ENCODE measurements around the gene DDX1. TPM values are rescaled to one million over a fixed set of nuclear protein-coding genes. Genes with fewer than 3 reads are reported as not detected.

DDX1 gene
- total and polyA plus RNA-seq, 7 donors = 116 to 166 (median 132) TPM

- intact Hi-C loops (cut with DNase I) = no loop called here
- no peaks in the 10 kb centered on the region for H3K36me3 ChIP-seq (ENCODE audit: insufficient read depth in 1 of 2, low read depth in 1 of 2)
- DNase-seq (no peak), ATAC-seq (no peak)
- H3K27me3 ChIP-seq (ENCODE audit: insufficient read depth in 3 of 3, low read length in 2 of 3) = peaks cover 0 to 3% (median 3%) of the 10 kb centered on the region in 3 donors
- no peaks in the 10 kb centered on the region for H3K9me3 ChIP-seq
- WGBS, 3 donors = 49 to 83% (median 75%) methylated on average over 2 of the region's 2 CpGs
- no peak overlapping the region for H3K4me3 ChIP-seq
- H3K27ac ChIP-seq = no peak overlapping the region
- no peaks in the 10 kb centered on the region for H3K4me1 ChIP-seq
- no peak for TF ChIP-seq CTCF (IDR thresholded peaks at IDR 0.05)
Observed at GRCh38 chr2:15670981-15671380, 79.3 kb downstream of the DDX1 start.

- Histone ChIP-seq H3K36me3 (ENCODE audit: insufficient read depth in 1 of 2, low read depth in 1 of 2) (no peaks in the 10 kb centered on the region), H3K27ac (no peak overlapping the region), H3K27me3 (ENCODE audit: insufficient read depth in 3 of 3, low read length in 2 of 3) (peaks cover 0 to 3% (median 3%) of the 10 kb centered on the region in 3 donors), H3K4me1 (no peaks in the 10 kb centered on the region), H3K9me3 (no peaks in the 10 kb centered on the region), H3K4me3 (no peak overlapping the region)
- TF ChIP-seq CTCF (IDR thresholded peaks at IDR 0.05) = no peak
- intact Hi-C loops (cut with DNase I) = no loop called here
- DNase-seq (no peak), ATAC-seq (no peak)
Observed at GRCh38 chr2:15671409-15671808, 79.7 kb downstream of the DDX1 start.

- WGBS, 3 donors = 97 to 98% (median 97%) methylated on average over 9 of the region's 9 CpGs
- Histone ChIP-seq H3K4me1 (no peaks in the 10 kb centered on the region), H3K27me3 (ENCODE audit: insufficient read depth in 3 of 3, low read length in 2 of 3) (peaks cover 0 to 3% (median 3%) of the 10 kb centered on the region in 3 donors), H3K9me3 (no peaks in the 10 kb centered on the region), H3K36me3 (ENCODE audit: insufficient read depth in 1 of 2, low read depth in 1 of 2) (no peaks in the 10 kb centered on the region), H3K4me3 (no peak overlapping the region), H3K27ac (no peak overlapping the region)
- DNase-seq = no peak
- no peak for ATAC-seq
- TF ChIP-seq CTCF (IDR thresholded peaks at IDR 0.05) = no peak
- intact Hi-C loops (cut with DNase I) = no loop called here
Observed at GRCh38 chr2:15671842-15672815, 80.5 kb downstream of the DDX1 start.

GRCh38 chr2:15672961-15673918 is 81.6 kb downstream of the DDX1 start:
- 69 to 70% (median 70%) methylated on average over 14 of the region's 14 CpGs for WGBS, 3 donors
- Histone ChIP-seq H3K27me3 (ENCODE audit: insufficient read depth in 3 of 3, low read length in 2 of 3) (peaks cover 0 to 3% (median 3%) of the 10 kb centered on the region in 3 donors), H3K4me3 (no peak overlapping the region), H3K4me1 (no peaks in the 10 kb centered on the region), H3K27ac (no peak overlapping the region), H3K36me3 (ENCODE audit: insufficient read depth in 1 of 2, low read depth in 1 of 2) (no peaks in the 10 kb centered on the region), H3K9me3 (no peaks in the 10 kb centered on the region)
- no peak for ATAC-seq
- TF ChIP-seq CTCF (IDR thresholded peaks at IDR 0.05) = no peak
- DNase-seq = no peak
- intact Hi-C loops (cut with DNase I) = no loop called here

Measured in psoas muscle (tissue), 8 donors.